Prostate gland (tissue), 2 donors: Measurements from ENCODE around the gene KIF17. TPM values are rescaled to one million over a fixed set of nuclear protein-coding genes. Genes with fewer than 3 reads are reported as not detected.

ENCODE experiments used
- DNase-seq: peaks from one replicate; pipeline ENCODE4 v3.0.0-alpha.2; 2019; ENCODE audit warnings: low spot score
- H3K27ac ChIP-seq, 2 donors: fragments of 200-600 bp; sonication (generic); 2 replicates each; pipeline ENCODE4 v1.5.1; 2017 to 2019
- H3K27me3 ChIP-seq: fragments of 200-600 bp; sonication (generic); replicated peaks from 2 replicates; pipeline ENCODE4 v1.5.1; 2019; ENCODE audit not compliant: insufficient read depth
- H3K36me3 ChIP-seq, 2 donors: fragments of 200-600 bp; sonication (generic); 1 replicate in 1 of 2; 2 replicates in 1 of 2; pipeline versions ENCODE4 v1.5.1 to v1.8.1; 2017 to 2019
- H3K4me1 ChIP-seq: fragments of 200-600 bp; sonication (generic); replicated peaks from 2 replicates; pipeline ENCODE4 v1.5.1; 2019
- H3K4me3 ChIP-seq, 2 donors: fragments of 200-600 bp; sonication (generic); 2 replicates each; pipeline ENCODE4 v1.5.1; 2017 to 2019
- H3K9me3 ChIP-seq: fragments of 200-600 bp; sonication (generic); 2 replicates; pipeline ENCODE4 v1.5.1; 2017
- CTCF ChIP-seq, 4 experiments: fragments of 200-600 bp in 2 of 4; fragments of 450-650 bp in 2 of 4; sonication (generic) in 2 of 4; IDR thresholded peaks; 1 replicate in 3 of 4; 2 replicates in 1 of 4; pipeline ENCODE4 v1.5.1; 2016 to 2019; ENCODE audit warnings: antibody characterized with exemption in 4 of 4, mild to moderate bottlenecking in 2 of 4, moderate library complexity in 2 of 4
- POLR2A ChIP-seq: fragments of 450-650 bp; IDR thresholded peaks from one replicate; pipeline ENCODE4 v1.6.1; 2016; ENCODE audit warnings: antibody characterized with exemption, mild to moderate bottlenecking
- POLR2AphosphoS5 ChIP-seq: sonication (generic); formaldehyde crosslinking; IDR thresholded peaks from one replicate; pipeline ENCODE4 v1.6.1; 2017; ENCODE audit warnings: antibody characterized with exemption
- WGBS: methylation state at CpG from one replicate; pipeline ENCODE4 v1.1.5; 2018; 5-methylcytosine and 5-hydroxymethylcytosine counted together
- intact Hi-C: fragments of 100-400 bp; cut with DNase I; formaldehyde crosslinking; loops from one replicate; pipeline ENCODE4 v1.14.2; 2022
- total RNA-seq, 2 donors: library from RNA; depleted of rRNA; stranded (reverse); fragments of >200 nt; gene quantifications; one replicate each; pipeline ENCODE4 v1.1.0, GENCODE V29; 2016

Gene KIF17
- total RNA-seq, 2 donors from 2014 or later = 1.6 to 12.6 TPM

- WGBS = 66% methylated on average over 4 of the region's 4 CpGs
- Histone ChIP-seq H3K4me1 (no peaks in the 10 kb centered on the region), H3K27me3 (no peaks in the 10 kb centered on the region), H3K27ac (no peak overlapping the region), H3K36me3 (no peaks in the 10 kb centered on the region), H3K9me3 (no peaks in the 10 kb centered on the region), H3K4me3 (no peak overlapping the region)
- no peak for TF ChIP-seq CTCF (IDR thresholded peaks at IDR 0.05)
- no peak for TF ChIP-seq POLR2AphosphoS5
- no peak for TF ChIP-seq POLR2A
- intact Hi-C loops = loop anchor here (10.0 kb wide), 1 partner anchor 54 kb away; the partner anchor contains the start of gene HP1BP3
- DNase-seq = no peak
Measured at GRCh38 chr1:20730690-20731056, 12.9 kb upstream of the KIF17 start.

GRCh38 chr1:20729990-20730689, 12.3 kb upstream of the KIF17 start:
- H3K27me3 ChIP-seq = no peaks in the 10 kb centered on the region
- TF ChIP-seq POLR2AphosphoS5 (no peak), POLR2A (no peak), CTCF (IDR thresholded peaks at IDR 0.05) (no peak)

GRCh38 chr1:20729155-20729931, 11.5 kb upstream of the KIF17 start:
- no peak for TF ChIP-seq POLR2AphosphoS5
- TF ChIP-seq CTCF (IDR thresholded peaks at IDR 0.05) = no peak
- no peak for TF ChIP-seq POLR2A
- Histone ChIP-seq H3K27me3 (no peaks in the 10 kb centered on the region), H3K4me3 (no peak overlapping the region), H3K9me3 (no peaks in the 10 kb centered on the region), H3K27ac (no peak overlapping the region), H3K4me1 (no peaks in the 10 kb centered on the region), H3K36me3 (no peaks in the 10 kb centered on the region)
- whole genome bisulfite sequencing = 57% methylated on average over 14 of the region's 14 CpGs
- no peak for DNase-seq
- intact Hi-C loops = no loop called here

More at GRCh38 chr1:20729990-20730689, 12.3 kb upstream of the KIF17 start:
- 33% methylated on average over 19 of the region's 19 CpGs for WGBS
- Histone ChIP-seq H3K4me1 (no peaks in the 10 kb centered on the region), H3K4me3 (no peak overlapping the region), H3K36me3 (no peaks in the 10 kb centered on the region), H3K9me3 (no peaks in the 10 kb centered on the region), H3K27ac (no peak overlapping the region)
- intact Hi-C loops = loop anchor here (10.0 kb wide), 1 partner anchor 55 kb away; the partner anchor contains the start of gene HP1BP3
- DNase-seq = no peak

- Histone ChIP-seq H3K4me1 (no peaks in the 10 kb centered on the region), H3K4me3 (no peak overlapping the region), H3K9me3 (no peaks in the 10 kb centered on the region), H3K27ac (no peak overlapping the region), H3K36me3 (no peaks in the 10 kb centered on the region), H3K27me3 (no peaks in the 10 kb centered on the region)
- intact Hi-C loops = no loop called here
- DNase-seq = no peak
- TF ChIP-seq POLR2A = no peak
- no peak for TF ChIP-seq CTCF (IDR thresholded peaks at IDR 0.05)
- TF ChIP-seq POLR2AphosphoS5 = no peak
- 75% methylated on average over 9 of the region's 9 CpGs for WGBS
Measured at GRCh38 chr1:20728371-20729154, 10.8 kb upstream of the KIF17 start.
